Keratinocyte (primary cell): ENCODE measurements around the gene UHMK1. TPM values are rescaled to one million over a fixed set of nuclear protein-coding genes. Genes with fewer than 3 reads are reported as not detected.

ENCODE experiments used
- DNase-seq: peaks from one replicate; pipeline ENCODE4 v3.0.0-alpha.2; 2011; ENCODE audit warnings: low read depth, missing footprints, low spot score
- FAIRE-seq: peaks from 2 replicates; lab custom pipeline; 2011; peaks lifted over from hg19 to GRCh38; lab: Jason Lieb, UNC
- H2AFZ ChIP-seq: 2 replicates; pipeline ENCODE4 v1.6.0; 2012; ENCODE audit warnings: low read length, control low read depth, inconsistent platforms; ENCODE audit not compliant: control insufficient read depth
- H3K27ac ChIP-seq: 2 replicates; pipeline ENCODE4 v1.5.1; 2011; ENCODE audit warnings: low read length; ENCODE audit not compliant: control insufficient read depth, insufficient read depth
- H3K27me3 ChIP-seq: 3 replicates; pipeline ENCODE4 v1.6.0; 2011; ENCODE audit warnings: low read length; ENCODE audit not compliant: control insufficient read depth, insufficient read depth; ENCODE audit errors: extremely low read depth
- H3K36me3 ChIP-seq, 2 experiments: 2 replicates in 1 of 2; 3 replicates in 1 of 2; pipeline ENCODE4 v1.5.1; 2011; ENCODE audit warnings: low read length in 2 of 2, mild to moderate bottlenecking in 1 of 2; ENCODE audit not compliant: control insufficient read depth in 2 of 2, insufficient read depth in 2 of 2; ENCODE audit errors: extremely low read depth in 1 of 2
- H3K4me1 ChIP-seq: 3 replicates; pipeline ENCODE4 v1.5.1; 2011; ENCODE audit warnings: low read length; ENCODE audit not compliant: control insufficient read depth, insufficient read depth; ENCODE audit errors: extremely low read depth
- H3K4me2 ChIP-seq: 3 replicates; pipeline ENCODE4 v1.6.0; 2011; ENCODE audit warnings: low read depth, low read length; ENCODE audit not compliant: control insufficient read depth, insufficient read depth; ENCODE audit errors: extremely low read depth
- H3K4me3 ChIP-seq, 3 experiments: fragments of 200-600 bp in 1 of 3; sonication (generic) in 1 of 3; 2 replicates in 2 of 3; 3 replicates in 1 of 3; pipeline ENCODE4 v1.5.1; 2011 to 2016; ENCODE audit warnings: low read length in 3 of 3, mild to moderate bottlenecking in 3 of 3, control low read depth in 2 of 3, inconsistent platforms in 1 of 3, low read depth in 1 of 3, mixed read lengths in 1 of 3, mixed run types in 1 of 3, moderate library complexity in 1 of 3; ENCODE audit not compliant: control insufficient read depth in 2 of 3, insufficient read depth in 2 of 3; ENCODE audit errors: extremely low read depth in 1 of 3
- H3K79me2 ChIP-seq: 2 replicates; pipeline ENCODE4 v1.6.0; 2012; ENCODE audit warnings: low read length; ENCODE audit not compliant: control insufficient read depth, insufficient read depth
- H3K9ac ChIP-seq: 3 replicates; pipeline ENCODE4 v1.6.0; 2011; ENCODE audit warnings: low read length; ENCODE audit not compliant: control insufficient read depth, insufficient read depth; ENCODE audit errors: extremely low read depth
- H3K9me1 ChIP-seq: 3 replicates; pipeline ENCODE4 v1.6.0; 2011; ENCODE audit warnings: low read length; ENCODE audit not compliant: control insufficient read depth, insufficient read depth; ENCODE audit errors: extremely low read depth
- H3K9me3 ChIP-seq: 2 replicates; pipeline ENCODE4 v1.5.1; 2012; ENCODE audit warnings: low read depth, low read length; ENCODE audit not compliant: control insufficient read depth
- H4K20me1 ChIP-seq: 3 replicates; pipeline ENCODE4 v1.6.0; 2011; ENCODE audit warnings: low read length; ENCODE audit not compliant: control insufficient read depth, insufficient read depth; ENCODE audit errors: extremely low read depth
- CTCF ChIP-seq, 3 experiments: IDR thresholded peaks in 1 of 3; conservative IDR thresholded peaks in 1 of 3; optimal IDR thresholded peaks in 1 of 3; 2 replicates in 2 of 3; 3 replicates in 1 of 3; pipeline versions ENCODE3 to v1.5.1; 2011; ENCODE audit warnings: low read length in 3 of 3, mild to moderate bottlenecking in 3 of 3, moderate library complexity in 2 of 3, control low read depth in 1 of 3, inconsistent platforms in 1 of 3; ENCODE audit not compliant: insufficient read depth in 2 of 3; ENCODE audit errors: extremely low read depth in 1 of 3
- EZH2 ChIP-seq: IDR thresholded peaks from one replicate; pipeline ENCODE4 v1.6.1; 2012; ENCODE audit warnings: inconsistent platforms, mild to moderate bottlenecking, low read length, moderate library complexity
- dilution Hi-C: fragments of 300-500 bp; cut with MboI; formaldehyde crosslinking; loops from one replicate; pipeline ENCODE4 v1.7.0; 2020; ENCODE audit warnings: low sequenced_read_pairs; ENCODE audit not compliant: extremely low pct_ligation_motif_present
- polyA plus RNA-seq, 5 experiments: library from polyadenylated mRNA; depleted of rRNA in 3 of 5; stranded (reverse) in 3 of 5; stranded (forward) in 1 of 5; unstranded in 1 of 5; fragments of >200 nt; gene quantifications; 1 replicate in 1 of 5; 2 replicates in 3 of 5; 3 replicates in 1 of 5; pipeline versions ENCODE4 v1.2.1 to v1.2.3, GENCODE V29; 2011 to 2012; ENCODE audit warnings: missing spikeins in 2 of 5, low read depth in 1 of 5, low replicate concordance in 1 of 5

UHMK1 gene
- polyA plus RNA-seq, 1 donor (not counting 4 experiments of a cell fraction or from before 2014, with no cell fraction given) = 45.1 TPM

DNA sequence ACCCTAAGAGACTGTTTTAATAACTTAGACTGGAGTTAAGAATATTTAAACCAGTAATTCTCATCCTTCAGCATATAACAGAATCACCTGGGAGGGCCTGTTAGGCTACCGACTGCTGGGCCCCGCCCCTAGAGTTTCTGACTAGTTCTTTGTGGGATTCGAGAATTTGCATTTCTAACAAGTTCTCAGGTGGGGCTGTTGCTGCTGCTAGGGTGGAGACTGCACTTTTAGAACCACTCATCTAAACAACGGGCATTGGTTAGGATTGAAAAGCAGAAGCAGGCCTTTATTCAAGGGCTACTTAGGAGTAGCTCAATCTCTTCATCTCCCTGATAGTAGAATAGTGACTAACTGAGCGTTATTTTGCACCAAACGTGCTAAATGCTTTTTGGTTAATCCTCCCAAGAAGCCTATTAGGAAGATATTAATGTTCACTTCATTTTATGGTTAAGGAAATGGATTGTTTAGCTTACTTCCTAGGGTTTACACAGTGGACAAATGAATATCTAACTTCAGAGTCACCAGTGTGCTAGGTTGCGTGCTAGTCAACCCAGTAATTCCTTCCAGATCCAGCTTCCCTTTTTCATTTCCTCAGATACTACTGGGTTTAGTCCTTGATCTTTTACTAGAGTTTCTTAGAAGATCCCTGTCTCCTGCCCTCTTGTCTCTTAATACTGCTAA is 32.8 kb downstream of the UHMK1 start:
- Histone ChIP-seq H3K36me3 (peaks cover 1 to 6% of the 10 kb centered on the region in 2 experiments), H3K9me1 (no peaks in the 10 kb centered on the region), H3K4me2 (no peak overlapping the region), H4K20me1 (no peaks in the 10 kb centered on the region), H3K9me3 (no peaks in the 10 kb centered on the region), H3K4me1 (peaks cover 8% of the 10 kb centered on the region), H3K9ac (no peak overlapping the region), H3K79me2 (no peaks in the 10 kb centered on the region), H3K4me3 (no peak overlapping the region), H2AFZ (no peak overlapping the region), H3K27me3 (no peaks in the 10 kb centered on the region), H3K27ac (no peak overlapping the region)
- DNase-seq = no peak
- dilution Hi-C loops = no loop called here
- no peak for FAIRE-seq
- TF ChIP-seq EZH2 (no peak), CTCF (optimal IDR thresholded peaks at IDR 0.05 in 1 of 3, IDR thresholded peaks at IDR 0.05 in 1 of 3, conservative IDR thresholded peaks at IDR 0.05 in 1 of 3; ENCODE audit: extremely low read depth in 1 of 3, insufficient read depth in 2 of 3, low read length in 3 of 3) (no peak)

GRCh38 chr1:162530988-162531319 is 33.3 kb downstream of the UHMK1 start:
- Histone ChIP-seq H3K4me1 (peaks cover 8% of the 10 kb centered on the region), H3K27ac (no peak overlapping the region), H3K9me1 (no peaks in the 10 kb centered on the region), H3K79me2 (no peaks in the 10 kb centered on the region), H3K27me3 (no peaks in the 10 kb centered on the region), H4K20me1 (no peaks in the 10 kb centered on the region), H3K4me2 (no peak overlapping the region), H3K36me3 (peaks cover 0 to 3% of the 10 kb centered on the region in 2 experiments), H3K4me3 (no peak overlapping the region), H3K9me3 (no peaks in the 10 kb centered on the region), H2AFZ (no peak overlapping the region), H3K9ac (no peak overlapping the region)
- FAIRE-seq (no peak), DNase-seq (no peak)
- dilution Hi-C loops = no loop called here
- no peak for TF ChIP-seq EZH2
- TF ChIP-seq CTCF (optimal IDR thresholded peaks at IDR 0.05 in 1 of 3, IDR thresholded peaks at IDR 0.05 in 1 of 3, conservative IDR thresholded peaks at IDR 0.05 in 1 of 3; ENCODE audit: extremely low read depth in 1 of 3, insufficient read depth in 2 of 3, low read length in 3 of 3) = no peak
